ENCODE results near the gene RAB38. TPM values are rescaled to one million over a fixed set of nuclear protein-coding genes. Genes with fewer than 3 reads are reported as not detected.

RAB38 gene
- total RNA-seq, 1 experiment from 2014 or later, result 0.15 TPM

DNA sequence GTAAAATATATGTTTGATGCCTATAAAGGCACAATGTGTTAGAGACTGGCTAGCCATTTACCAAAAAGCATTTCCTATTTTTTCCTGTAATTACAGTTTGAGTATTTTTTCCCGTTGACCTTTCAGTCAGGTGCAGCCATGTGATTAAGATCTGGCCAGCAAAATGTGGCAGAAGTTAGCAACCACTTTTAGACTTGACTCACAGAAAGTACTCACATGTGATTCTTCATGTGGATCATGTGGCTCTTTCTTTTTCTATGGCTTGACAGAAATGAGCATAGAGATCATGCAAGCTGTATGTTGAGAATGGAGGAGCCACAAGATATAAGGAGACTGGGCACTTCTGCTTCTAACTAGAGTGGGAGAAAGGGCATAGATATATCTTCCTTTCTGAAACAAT is 27.3 kb upstream of the RAB38 start:
- DNase-seq (ENCODE audit: low read depth, low spot score) (no peak), ATAC-seq (no peak)
- H3K4me1 ChIP-seq (ENCODE audit: control insufficient read depth, insufficient read depth, low read length), result no peaks in the 10 kb centered on the region
- BruUV-seq (replicated peaks), result no TSS peak
- TF ChIP-seq SIN3A (IDR thresholded peaks at IDR 0.05; ENCODE audit: borderline replicate concordance, insufficient read depth, low read depth, low read length) (no peak), TCF7L2 (IDR thresholded peaks at IDR 0.05; ENCODE audit: low read depth, low read length) (no peak), POLR2AphosphoS5 (IDR thresholded peaks at IDR 0.05; ENCODE audit: low read depth, low read length) (no peak)
- TF ChIP-seq, protein P1, sequence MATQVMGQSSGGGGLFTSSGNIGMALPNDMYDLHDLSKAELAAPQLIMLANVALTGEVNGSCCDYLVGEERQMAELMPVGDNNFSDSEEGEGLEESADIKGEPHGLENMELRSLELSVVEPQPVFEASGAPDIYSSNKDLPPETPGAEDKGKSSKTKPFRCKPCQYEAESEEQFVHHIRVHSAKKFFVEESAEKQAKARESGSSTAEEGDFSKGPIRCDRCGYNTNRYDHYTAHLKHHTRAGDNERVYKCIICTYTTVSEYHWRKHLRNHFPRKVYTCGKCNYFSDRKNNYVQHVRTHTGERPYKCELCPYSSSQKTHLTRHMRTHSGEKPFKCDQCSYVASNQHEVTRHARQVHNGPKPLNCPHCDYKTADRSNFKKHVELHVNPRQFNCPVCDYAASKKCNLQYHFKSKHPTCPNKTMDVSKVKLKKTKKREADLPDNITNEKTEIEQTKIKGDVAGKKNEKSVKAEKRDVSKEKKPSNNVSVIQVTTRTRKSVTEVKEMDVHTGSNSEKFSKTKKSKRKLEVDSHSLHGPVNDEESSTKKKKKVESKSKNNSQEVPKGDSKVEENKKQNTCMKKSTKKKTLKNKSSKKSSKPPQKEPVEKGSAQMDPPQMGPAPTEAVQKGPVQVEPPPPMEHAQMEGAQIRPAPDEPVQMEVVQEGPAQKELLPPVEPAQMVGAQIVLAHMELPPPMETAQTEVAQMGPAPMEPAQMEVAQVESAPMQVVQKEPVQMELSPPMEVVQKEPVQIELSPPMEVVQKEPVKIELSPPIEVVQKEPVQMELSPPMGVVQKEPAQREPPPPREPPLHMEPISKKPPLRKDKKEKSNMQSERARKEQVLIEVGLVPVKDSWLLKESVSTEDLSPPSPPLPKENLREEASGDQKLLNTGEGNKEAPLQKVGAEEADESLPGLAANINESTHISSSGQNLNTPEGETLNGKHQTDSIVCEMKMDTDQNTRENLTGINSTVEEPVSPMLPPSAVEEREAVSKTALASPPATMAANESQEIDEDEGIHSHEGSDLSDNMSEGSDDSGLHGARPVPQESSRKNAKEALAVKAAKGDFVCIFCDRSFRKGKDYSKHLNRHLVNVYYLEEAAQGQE (IDR thresholded peaks at IDR 0.05; ENCODE audit: insufficient read depth in 1 of 2, low read depth in 2 of 2, low read length in 1 of 2), result no peak
- TF ChIP-seq, protein P2, sequence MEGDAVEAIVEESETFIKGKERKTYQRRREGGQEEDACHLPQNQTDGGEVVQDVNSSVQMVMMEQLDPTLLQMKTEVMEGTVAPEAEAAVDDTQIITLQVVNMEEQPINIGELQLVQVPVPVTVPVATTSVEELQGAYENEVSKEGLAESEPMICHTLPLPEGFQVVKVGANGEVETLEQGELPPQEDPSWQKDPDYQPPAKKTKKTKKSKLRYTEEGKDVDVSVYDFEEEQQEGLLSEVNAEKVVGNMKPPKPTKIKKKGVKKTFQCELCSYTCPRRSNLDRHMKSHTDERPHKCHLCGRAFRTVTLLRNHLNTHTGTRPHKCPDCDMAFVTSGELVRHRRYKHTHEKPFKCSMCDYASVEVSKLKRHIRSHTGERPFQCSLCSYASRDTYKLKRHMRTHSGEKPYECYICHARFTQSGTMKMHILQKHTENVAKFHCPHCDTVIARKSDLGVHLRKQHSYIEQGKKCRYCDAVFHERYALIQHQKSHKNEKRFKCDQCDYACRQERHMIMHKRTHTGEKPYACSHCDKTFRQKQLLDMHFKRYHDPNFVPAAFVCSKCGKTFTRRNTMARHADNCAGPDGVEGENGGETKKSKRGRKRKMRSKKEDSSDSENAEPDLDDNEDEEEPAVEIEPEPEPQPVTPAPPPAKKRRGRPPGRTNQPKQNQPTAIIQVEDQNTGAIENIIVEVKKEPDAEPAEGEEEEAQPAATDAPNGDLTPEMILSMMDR (IDR thresholded peaks at IDR 0.05), result no peak
- in situ Hi-C loops (cut with HindIII; ENCODE audit: low pct_unique_long_range_greater_than_20kb, low sequenced_read_pairs) (no loop called here), intact Hi-C loops (cut with micrococcal nuclease; ENCODE audit: unreplicated experiment) (no loop called here)
- ChIA-PET POLR2A (no interaction called here), CTCF (no interaction called here)
- H3K36me3 ChIP-seq (ENCODE audit: control insufficient read depth, insufficient read depth, low read length), result no peaks in the 10 kb centered on the region
- H3K27ac ChIP-seq (ENCODE audit: low read length), result no peak overlapping the region
- H3K27me3 ChIP-seq (ENCODE audit: control insufficient read depth, insufficient read depth, low read length), result no peaks in the 10 kb centered on the region
- no peak overlapping the region for H3K4me3 ChIP-seq (ENCODE audit: low read depth in 2 of 2, low read length in 2 of 2)
- H3K9me3 ChIP-seq (ENCODE audit: control insufficient read depth, insufficient read depth, low read depth, low read length), result no peaks in the 10 kb centered on the region

DNA sequence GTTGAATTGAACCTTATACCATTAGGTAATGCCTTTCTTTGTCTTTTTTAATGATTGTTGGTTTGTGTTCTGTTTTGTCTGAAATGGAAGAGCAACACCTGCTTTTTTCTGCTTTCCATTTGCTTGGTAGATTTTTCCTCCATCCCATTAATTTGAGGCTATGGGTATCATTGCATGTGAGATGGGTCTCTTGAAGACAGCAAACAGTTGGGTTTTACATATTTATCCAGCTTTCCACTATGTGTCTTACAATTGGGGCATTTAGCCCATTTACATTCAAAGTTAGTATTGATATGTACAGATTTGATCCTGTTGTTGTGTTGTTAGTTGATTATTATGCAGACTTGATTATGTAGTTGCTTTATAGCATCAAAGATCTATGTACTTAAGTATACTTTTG is 21.1 kb upstream of the RAB38 start:
- H3K4me3 ChIP-seq (ENCODE audit: low read depth in 2 of 2, low read length in 2 of 2), result no peak overlapping the region
- no peak for ATAC-seq
- H3K27me3 ChIP-seq (ENCODE audit: control insufficient read depth, insufficient read depth, low read length), result no peaks in the 10 kb centered on the region
- ChIA-PET CTCF (no interaction called here), POLR2A (no interaction called here)
- DNase-seq (ENCODE audit: low read depth, low spot score), result no peak
- no peaks in the 10 kb centered on the region for H3K9me3 ChIP-seq (ENCODE audit: control insufficient read depth, insufficient read depth, low read depth, low read length)
- H3K36me3 ChIP-seq (ENCODE audit: control insufficient read depth, insufficient read depth, low read length), result no peaks in the 10 kb centered on the region
- no TSS peak for BruUV-seq (replicated peaks)
- H3K4me1 ChIP-seq (ENCODE audit: control insufficient read depth, insufficient read depth, low read length), result no peaks in the 10 kb centered on the region
- H3K27ac ChIP-seq (ENCODE audit: low read length), result no peak overlapping the region
- intact Hi-C loops (cut with micrococcal nuclease; ENCODE audit: unreplicated experiment) (no loop called here), in situ Hi-C loops (cut with HindIII; ENCODE audit: low pct_unique_long_range_greater_than_20kb, low sequenced_read_pairs) (no loop called here)
- TF ChIP-seq, protein P1 (IDR thresholded peaks at IDR 0.05; ENCODE audit: insufficient read depth in 1 of 2, low read depth in 2 of 2, low read length in 1 of 2), result no peak
